ENCODE measurements around the gene ANKS3. TPM values are rescaled to one million over a fixed set of nuclear protein-coding genes. Genes with fewer than 3 reads are reported as not detected.

Gene ANKS3
- polyA plus RNA-seq, 1 donor from 2014 or later: 5.3 TPM

DNA sequence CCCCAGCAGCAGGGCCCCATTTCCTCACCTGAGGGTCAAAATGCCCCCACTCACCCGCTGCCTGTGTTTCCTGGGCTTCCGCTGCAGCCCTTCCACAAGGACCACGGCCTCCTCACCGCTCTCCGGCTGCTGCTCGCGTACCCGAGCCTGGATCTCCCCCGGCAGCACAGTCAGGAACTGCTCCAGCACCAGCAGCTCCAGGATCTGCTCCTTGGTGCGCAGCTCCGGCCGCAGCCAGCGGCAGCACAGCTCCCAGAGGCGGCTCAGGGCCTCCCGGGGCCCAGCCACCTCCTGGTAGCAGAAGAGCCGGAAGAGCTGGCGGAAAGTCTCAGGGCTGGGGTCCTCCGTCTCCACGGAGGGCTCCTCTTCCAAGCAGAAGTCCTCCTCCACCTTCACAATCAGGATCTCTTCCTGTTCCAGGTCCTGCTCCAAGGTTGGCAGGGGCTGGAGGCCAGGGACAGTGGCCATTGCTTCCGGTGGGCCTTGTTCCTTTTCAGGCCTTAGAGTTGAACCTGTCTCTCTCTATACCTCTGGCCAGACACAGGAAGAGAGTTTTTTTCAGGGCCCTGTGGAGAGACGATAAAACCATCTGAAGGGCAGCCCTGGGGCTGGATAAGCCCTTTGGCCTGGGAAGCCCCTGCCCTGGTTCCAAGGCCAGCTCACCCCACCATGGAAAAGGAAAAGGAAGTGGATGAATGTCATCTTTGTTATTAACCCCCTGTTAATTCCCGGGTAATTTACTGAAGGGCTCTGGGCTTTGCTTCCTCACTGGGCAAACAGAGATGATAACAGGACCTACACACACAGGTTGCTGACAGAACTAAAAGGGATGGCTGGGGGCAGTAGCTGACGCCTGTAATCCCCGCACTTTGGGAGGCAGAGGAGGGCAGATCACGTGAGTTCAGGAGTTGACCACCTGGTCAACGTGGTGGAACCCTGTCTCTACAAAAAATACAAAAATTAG is 31.7 kb upstream of the ANKS3 start:
- H3K9me3 Mint-ChIP-seq: no peaks in the 10 kb centered on the region
- peaks cover 15 to 24% (median 18%) of the 10 kb centered on the region in 3 donors for H3K4me1 Mint-ChIP-seq
- H3K27ac Mint-ChIP-seq: peak overlapping the region; percentile 62 to 70 (median 67)
- no peaks in the 10 kb centered on the region for H3K27me3 Mint-ChIP-seq
- H3K36me3 Mint-ChIP-seq: no peaks in the 10 kb centered on the region
- peak overlapping the region; percentile 80 to 98 (median 90) for H3K4me3 Mint-ChIP-seq

DNA sequence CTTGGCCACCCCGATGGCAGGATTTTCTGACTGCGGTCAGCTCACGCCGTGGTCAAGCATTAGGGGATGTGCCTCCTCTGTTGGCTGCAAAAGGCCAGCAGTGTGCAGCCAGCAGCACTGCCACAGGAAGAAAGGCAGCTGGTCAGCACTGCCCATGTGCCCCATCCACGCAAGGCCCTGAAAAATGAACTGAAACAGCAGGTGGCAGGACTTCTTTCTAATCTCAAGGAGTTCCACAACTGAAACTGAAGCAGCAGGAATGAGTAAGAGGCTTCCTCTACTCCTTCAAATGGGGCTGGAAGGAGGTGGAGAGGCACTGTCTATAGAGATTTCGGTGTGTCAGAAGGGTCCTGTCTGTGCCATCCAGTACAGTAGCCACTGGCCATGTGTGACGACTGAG is 29.7 kb upstream of the ANKS3 start:
- Mint-ChIP-seq H3K4me3 (peak overlapping the region in 2 of 4 donors; percentile 8 to 76), H3K9me3 (no peaks in the 10 kb centered on the region)

DNA sequence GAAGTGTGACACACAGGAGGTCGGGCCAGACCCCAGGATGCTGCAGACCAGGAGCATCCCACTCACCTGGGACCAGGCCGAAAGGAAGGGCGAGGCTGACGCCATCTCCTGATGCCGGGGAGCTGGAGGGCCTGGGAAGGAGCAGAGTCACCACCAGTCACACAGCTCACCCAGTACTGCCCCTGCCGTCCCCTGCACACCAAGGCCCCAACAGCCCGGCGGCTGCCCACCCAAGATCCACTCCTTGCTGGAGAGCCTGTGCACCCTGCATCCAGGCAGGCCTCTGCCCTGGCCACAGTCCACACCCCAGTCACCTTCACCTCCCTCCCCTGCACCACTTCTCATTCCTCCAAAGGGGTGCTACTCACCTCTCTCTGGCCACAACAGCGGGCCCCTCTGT is 28.1 kb upstream of the ANKS3 start:
- Mint-ChIP-seq H3K4me3 (no peak overlapping the region), H3K9me3 (no peaks in the 10 kb centered on the region), H3K27ac (no peak overlapping the region), H3K27me3 (no peaks in the 10 kb centered on the region), H3K36me3 (peaks cover 3% of the 10 kb centered on the region), H3K4me1 (peaks cover 3 to 12% (median 8%) of the 10 kb centered on the region in 3 donors)

More for the DNA sequence above, 29.7 kb upstream of the ANKS3 start:
- H3K36me3 Mint-ChIP-seq: peaks cover 2% of the 10 kb centered on the region
- peaks cover 15 to 18% (median 16%) of the 10 kb centered on the region in 3 donors for H3K4me1 Mint-ChIP-seq
- no peak overlapping the region for H3K27ac Mint-ChIP-seq
- no peaks in the 10 kb centered on the region for H3K27me3 Mint-ChIP-seq

GRCh38 chr16:4760221-4760910 is 26.3 kb upstream of the ANKS3 start:
- Mint-ChIP-seq H3K27ac (peak overlapping the region in 1 of 3 donors; percentile 38), H3K27me3 (no peaks in the 10 kb centered on the region), H3K9me3 (no peaks in the 10 kb centered on the region), H3K4me3 (no peak overlapping the region), H3K4me1 (peaks cover 0 to 9% (median 0%) of the 10 kb centered on the region in 3 donors), H3K36me3 (peaks cover 7% of the 10 kb centered on the region)

- peaks cover 0 to 2% (median 0%) of the 10 kb centered on the region in 3 donors for H3K4me1 Mint-ChIP-seq
- H3K36me3 Mint-ChIP-seq: peaks cover 7% of the 10 kb centered on the region
- no peak overlapping the region for H3K4me3 Mint-ChIP-seq
- H3K9me3 Mint-ChIP-seq: no peaks in the 10 kb centered on the region
- no peak overlapping the region for H3K27ac Mint-ChIP-seq
- H3K27me3 Mint-ChIP-seq: no peaks in the 10 kb centered on the region
Observed at GRCh38 chr16:4755687-4756086, 21.6 kb upstream of the ANKS3 start.

- Mint-ChIP-seq H3K4me3 (no peak overlapping the region), H3K36me3 (peaks cover 6% of the 10 kb centered on the region), H3K27me3 (no peaks in the 10 kb centered on the region), H3K27ac (no peak overlapping the region), H3K9me3 (no peaks in the 10 kb centered on the region), H3K4me1 (peaks cover 0 to 2% (median 0%) of the 10 kb centered on the region in 3 donors)
Observed at GRCh38 chr16:4754865-4755264, 20.8 kb upstream of the ANKS3 start.

GRCh38 chr16:4753227-4753626 is 19.2 kb upstream of the ANKS3 start:
- Mint-ChIP-seq H3K27me3 (no peaks in the 10 kb centered on the region), H3K36me3 (peaks cover 4% of the 10 kb centered on the region), H3K4me3 (no peak overlapping the region), H3K4me1 (peaks cover 0 to 2% (median 1%) of the 10 kb centered on the region in 3 donors), H3K9me3 (no peaks in the 10 kb centered on the region), H3K27ac (no peak overlapping the region)

DNA sequence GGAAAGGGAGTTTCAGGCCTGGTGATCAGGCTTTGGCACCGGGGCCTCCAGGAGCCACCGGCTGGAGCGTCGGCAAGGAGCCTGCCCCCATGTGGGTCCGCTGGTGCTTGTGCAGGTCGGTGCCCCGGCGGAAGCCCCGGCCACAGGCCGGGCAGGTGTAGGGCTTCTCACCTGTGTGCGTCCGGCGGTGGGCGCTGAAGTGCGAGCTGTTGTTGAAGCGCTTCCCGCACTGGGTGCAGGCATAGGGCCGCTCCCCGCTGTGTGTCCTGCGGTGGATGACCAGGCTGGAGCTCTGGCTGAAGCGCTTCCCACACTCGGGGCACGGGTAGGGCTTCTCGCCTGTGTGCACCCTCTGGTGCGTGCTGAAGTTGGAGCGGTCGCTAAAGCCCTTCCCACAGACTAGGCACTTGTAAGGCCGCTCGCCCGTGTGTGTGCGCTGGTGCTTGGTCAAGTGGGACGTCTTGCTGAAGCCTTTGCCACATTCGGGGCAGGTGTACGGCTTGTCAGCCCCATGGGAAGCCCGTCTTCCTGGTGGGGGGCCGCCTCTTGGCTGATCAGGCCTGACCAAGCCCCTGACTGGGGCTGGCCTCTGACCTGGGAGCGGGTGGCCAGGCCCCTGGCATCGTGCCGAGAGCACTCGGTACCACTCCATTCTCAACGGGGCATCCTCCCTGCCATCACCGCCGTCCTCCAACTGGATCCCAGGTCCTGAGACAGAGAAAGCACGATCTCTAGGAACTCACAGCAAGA is 18.5 kb upstream of the ANKS3 start:
- Mint-ChIP-seq H3K4me1 (peaks cover 5 to 8% (median 6%) of the 10 kb centered on the region in 3 donors), H3K36me3 (peaks cover 4% of the 10 kb centered on the region), H3K27ac (no peak overlapping the region), H3K4me3 (no peak overlapping the region), H3K27me3 (no peaks in the 10 kb centered on the region), H3K9me3 (no peaks in the 10 kb centered on the region)

GRCh38 chr16:4750896-4751295 is 16.8 kb upstream of the ANKS3 start:
- Mint-ChIP-seq H3K27ac (no peak overlapping the region), H3K4me3 (no peak overlapping the region), H3K36me3 (peaks cover 4% of the 10 kb centered on the region), H3K27me3 (no peaks in the 10 kb centered on the region), H3K4me1 (peaks cover 7 to 11% (median 7%) of the 10 kb centered on the region in 3 donors), H3K9me3 (no peaks in the 10 kb centered on the region)

- Mint-ChIP-seq H3K27ac (no peak overlapping the region), H3K4me3 (no peak overlapping the region), H3K4me1 (peaks cover 5 to 11% (median 7%) of the 10 kb centered on the region in 3 donors), H3K27me3 (no peaks in the 10 kb centered on the region), H3K9me3 (no peaks in the 10 kb centered on the region), H3K36me3 (no peaks in the 10 kb centered on the region)
Observed at GRCh38 chr16:4749700-4750257, 15.7 kb upstream of the ANKS3 start.

DNA sequence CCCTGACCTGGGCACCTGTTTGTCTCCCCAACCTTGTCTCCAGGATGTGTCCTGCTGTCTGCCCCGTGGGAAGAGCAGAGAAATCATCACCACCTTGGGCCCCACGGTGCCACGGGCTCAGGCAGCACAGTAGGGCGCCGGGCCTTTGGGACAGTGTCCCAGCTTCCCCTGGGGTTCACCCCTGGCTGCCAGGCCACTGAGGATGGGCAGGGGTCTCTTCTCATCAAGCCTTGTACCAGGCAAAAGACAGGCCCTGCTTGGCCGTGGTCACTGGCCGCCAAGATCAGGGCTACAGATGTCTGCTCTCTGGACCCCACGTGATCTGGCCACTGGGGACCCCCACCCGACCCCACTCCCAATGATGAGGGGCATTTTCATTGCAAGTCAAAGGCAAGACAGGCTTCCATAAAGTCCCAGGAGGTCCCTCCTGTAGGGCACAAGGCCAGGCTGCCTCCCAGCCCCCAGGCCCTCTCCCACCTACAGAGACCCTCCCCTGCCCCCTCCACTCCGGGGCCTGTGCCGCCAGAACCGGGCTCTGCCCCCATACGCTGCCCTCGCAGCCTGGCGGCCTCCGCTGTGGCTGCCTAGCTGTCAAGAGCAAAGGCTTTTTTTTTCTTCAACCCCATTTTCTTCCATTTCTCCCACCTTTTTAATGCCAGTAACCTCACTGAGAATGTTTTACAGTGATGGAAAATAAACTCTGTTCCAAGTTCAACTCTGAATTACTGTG is 14.8 kb upstream of the ANKS3 start:
- Mint-ChIP-seq H3K27ac (no peak overlapping the region), H3K4me3 (peak overlapping the region in 1 of 4 donors; percentile 55), H3K27me3 (no peaks in the 10 kb centered on the region)

DNA sequence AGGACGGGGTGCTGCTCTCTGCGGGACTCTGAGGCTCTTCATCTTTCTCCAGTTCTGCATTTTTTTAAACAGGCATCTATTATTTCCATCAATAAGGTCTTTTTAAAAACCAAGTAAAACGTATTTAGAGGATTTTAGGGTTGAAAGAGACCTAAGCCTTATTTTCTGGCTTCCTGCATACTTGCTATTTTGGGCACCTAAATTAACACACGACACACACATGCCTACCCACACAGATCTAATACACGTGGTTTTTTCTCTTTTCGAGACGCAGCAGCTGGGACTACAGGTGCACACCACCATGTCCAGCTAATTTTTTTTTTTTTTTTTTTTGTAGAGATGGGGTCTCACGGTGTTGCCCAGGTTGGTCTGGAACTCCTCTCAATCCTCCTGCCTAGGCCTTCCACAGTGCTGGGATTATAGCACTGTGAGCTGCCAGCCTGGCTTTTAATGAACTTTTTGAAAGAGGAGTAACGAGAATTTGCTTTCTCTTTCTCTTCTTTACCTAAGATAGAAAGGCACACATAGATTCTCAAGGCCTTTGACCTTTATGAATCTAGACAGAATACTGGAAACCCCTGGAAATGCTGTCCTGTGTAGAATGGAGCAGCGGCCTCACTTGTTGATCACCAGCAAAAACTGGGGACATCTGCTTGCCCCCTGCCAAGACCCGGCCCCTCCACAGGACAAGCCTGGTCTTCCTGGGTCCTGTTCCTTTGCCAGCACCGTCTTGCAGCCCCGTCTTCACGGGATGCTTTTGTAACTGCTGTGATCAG is 14.0 kb upstream of the ANKS3 start:
- no peaks in the 10 kb centered on the region for H3K9me3 Mint-ChIP-seq
- H3K27me3 Mint-ChIP-seq: peaks cover 4% of the 10 kb centered on the region
- H3K36me3 Mint-ChIP-seq: peaks cover 2% of the 10 kb centered on the region
- peak overlapping the region in 2 of 4 donors; percentile 3 to 54 for H3K4me3 Mint-ChIP-seq
- peak overlapping the region in 1 of 3 donors; percentile 31 for H3K27ac Mint-ChIP-seq
- peaks cover 5 to 15% (median 7%) of the 10 kb centered on the region in 3 donors for H3K4me1 Mint-ChIP-seq

More for the DNA sequence above, 14.8 kb upstream of the ANKS3 start:
- H3K9me3 Mint-ChIP-seq: no peaks in the 10 kb centered on the region
- no peaks in the 10 kb centered on the region for H3K36me3 Mint-ChIP-seq
- peaks cover 5 to 13% (median 7%) of the 10 kb centered on the region in 3 donors for H3K4me1 Mint-ChIP-seq

GRCh38 chr16:4746991-4747574 is 13.0 kb upstream of the ANKS3 start:
- Mint-ChIP-seq H3K4me1 (peaks cover 5 to 15% (median 7%) of the 10 kb centered on the region in 3 donors), H3K27ac (no peak overlapping the region), H3K4me3 (no peak overlapping the region), H3K36me3 (peaks cover 2% of the 10 kb centered on the region), H3K9me3 (no peaks in the 10 kb centered on the region), H3K27me3 (peaks cover 9% of the 10 kb centered on the region)

Measured in IgD-negative memory B cell (primary cell).